Astrocyte (in vitro differentiated cells and primary cell): Measurements from ENCODE around the gene EEF1B2.

Source experiments
- EZH2 ChIP-seq: IDR thresholded peaks from 2 replicates; pipeline ENCODE4 v1.6.1; 2012; ENCODE audit warnings: mild to moderate bottlenecking, low read length, inconsistent platforms; ENCODE audit not compliant: insufficient read depth
- TF ChIP-seq, protein P1 (sequence below): IDR thresholded peaks from 2 replicates; pipeline ENCODE4 v1.5.1; 2011; ENCODE audit warnings: low read depth, mild to moderate bottlenecking, inconsistent platforms, low read length, moderate library complexity; ENCODE audit not compliant: insufficient read depth

DNA sequence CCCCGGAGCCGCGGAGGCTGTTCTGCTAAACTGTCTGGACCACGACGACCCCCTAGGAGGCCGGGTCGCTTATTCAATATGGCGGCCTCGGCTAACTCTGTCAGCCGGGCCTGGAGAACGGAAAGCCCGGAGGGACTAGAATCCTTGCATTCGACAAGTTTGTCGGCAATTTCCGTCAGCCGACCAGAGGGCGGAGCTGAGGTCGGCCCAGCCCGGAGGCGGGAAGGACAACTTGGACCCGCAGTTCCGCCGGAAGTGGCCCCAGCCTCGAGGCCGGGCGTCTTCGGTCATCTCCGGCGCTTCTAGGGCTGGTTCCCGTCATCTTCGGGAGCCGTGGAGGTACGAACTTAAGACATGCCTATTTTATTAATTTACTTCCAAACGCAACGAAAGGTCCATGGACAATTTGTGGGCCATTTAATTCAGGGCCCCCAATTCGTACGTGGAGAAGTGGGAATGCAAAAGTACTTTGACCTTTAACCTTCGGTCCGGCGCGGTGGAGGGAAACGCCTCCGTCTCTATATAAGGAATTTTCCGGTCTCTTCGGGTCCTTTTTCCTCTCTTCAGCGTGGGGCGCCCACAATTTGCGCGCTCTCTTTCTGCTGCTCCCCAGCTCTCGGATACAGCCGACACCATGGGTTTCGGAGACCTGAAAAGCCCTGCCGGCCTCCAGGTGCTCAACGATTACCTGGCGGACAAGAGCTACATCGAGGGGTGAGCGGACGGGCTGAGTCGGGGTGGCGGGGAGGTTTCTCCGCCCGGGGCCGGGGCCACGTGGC, at the start of gene EEF1B2, which contains the start of gene NDUFS1:
- TF ChIP-seq, protein P1, sequence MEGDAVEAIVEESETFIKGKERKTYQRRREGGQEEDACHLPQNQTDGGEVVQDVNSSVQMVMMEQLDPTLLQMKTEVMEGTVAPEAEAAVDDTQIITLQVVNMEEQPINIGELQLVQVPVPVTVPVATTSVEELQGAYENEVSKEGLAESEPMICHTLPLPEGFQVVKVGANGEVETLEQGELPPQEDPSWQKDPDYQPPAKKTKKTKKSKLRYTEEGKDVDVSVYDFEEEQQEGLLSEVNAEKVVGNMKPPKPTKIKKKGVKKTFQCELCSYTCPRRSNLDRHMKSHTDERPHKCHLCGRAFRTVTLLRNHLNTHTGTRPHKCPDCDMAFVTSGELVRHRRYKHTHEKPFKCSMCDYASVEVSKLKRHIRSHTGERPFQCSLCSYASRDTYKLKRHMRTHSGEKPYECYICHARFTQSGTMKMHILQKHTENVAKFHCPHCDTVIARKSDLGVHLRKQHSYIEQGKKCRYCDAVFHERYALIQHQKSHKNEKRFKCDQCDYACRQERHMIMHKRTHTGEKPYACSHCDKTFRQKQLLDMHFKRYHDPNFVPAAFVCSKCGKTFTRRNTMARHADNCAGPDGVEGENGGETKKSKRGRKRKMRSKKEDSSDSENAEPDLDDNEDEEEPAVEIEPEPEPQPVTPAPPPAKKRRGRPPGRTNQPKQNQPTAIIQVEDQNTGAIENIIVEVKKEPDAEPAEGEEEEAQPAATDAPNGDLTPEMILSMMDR, result no peak
- TF ChIP-seq EZH2, result no peak
